ENCODE measurements around the gene HDAC5.
"Not testable (repeated sequence)": the region's sequence is repeated elsewhere in the genome, so short reads cannot be mapped to it uniquely, and the experiment has no call there.

Gene HDAC5

GRCh38 chr17:44123356-44124117 lies at the start of gene HDAC5:
Gene HDAC5 (minus strand): TSS chr17:44123641. CDS start chr17:44117515, 6,126 bp downstream.
- DNase-seq (ENCODE audit: low read depth, low spot score) = peak; percentile 77

GRCh38 chr17:44171931-44172455 lies 48.6 kb upstream of the HDAC5 start:
- DNase-seq (ENCODE audit: low read depth, low spot score) = no peak

- DNase-seq (ENCODE audit: low read depth, low spot score) = no peak
Observed at GRCh38 chr17:44170499-44171201, 47.2 kb upstream of the HDAC5 start, which contains the start of gene ASB16. Gene ASB16 (plus strand): TSS chr17:44170704. CDS start chr17:44170790, 86 bp downstream.

GRCh38 chr17:44170135-44170498 lies 46.7 kb upstream of the HDAC5 start:
- no peak for DNase-seq (ENCODE audit: low read depth, low spot score)

- no peak for DNase-seq (ENCODE audit: low read depth, low spot score)
Observed at GRCh38 chr17:44167181-44167861, 43.9 kb upstream of the HDAC5 start.

- no peak for DNase-seq (ENCODE audit: low read depth, low spot score)
Observed at GRCh38 chr17:44164476-44164875, 41.0 kb upstream of the HDAC5 start.

GRCh38 chr17:44159519-44160210 lies 36.2 kb upstream of the HDAC5 start:
- no peak for DNase-seq (ENCODE audit: low read depth, low spot score)

- no peak for DNase-seq (ENCODE audit: low read depth, low spot score)
Observed at GRCh38 chr17:44155488-44155887, 32.0 kb upstream of the HDAC5 start.

- no peak for DNase-seq (ENCODE audit: low read depth, low spot score)
Observed at GRCh38 chr17:44152875-44153274, 29.4 kb upstream of the HDAC5 start.

GRCh38 chr17:44149750-44150329 lies 26.4 kb upstream of the HDAC5 start:
- DNase-seq (ENCODE audit: low read depth, low spot score) = no peak

- not testable (repeated sequence) for DNase-seq (ENCODE audit: low read depth, low spot score)
Observed at GRCh38 chr17:44149066-44149465, 25.6 kb upstream of the HDAC5 start.

GRCh38 chr17:44147812-44148211 lies 24.4 kb upstream of the HDAC5 start:
- DNase-seq (ENCODE audit: low read depth, low spot score) = no peak

- DNase-seq (ENCODE audit: low read depth, low spot score) = no peak
Observed at GRCh38 chr17:44146375-44147346, 23.2 kb upstream of the HDAC5 start.

- DNase-seq (ENCODE audit: low read depth, low spot score) = no peak
Observed at GRCh38 chr17:44144966-44145739, 21.7 kb upstream of the HDAC5 start.

- DNase-seq (ENCODE audit: low read depth, low spot score) = not testable (repeated sequence)
Observed at GRCh38 chr17:44143921-44144320, 20.5 kb upstream of the HDAC5 start.

GRCh38 chr17:44137891-44138709 lies 14.7 kb upstream of the HDAC5 start:
- peak; percentile 98 for DNase-seq (ENCODE audit: low read depth, low spot score)

- no peak for DNase-seq (ENCODE audit: low read depth, low spot score)
Observed at GRCh38 chr17:44134752-44135568, 11.5 kb upstream of the HDAC5 start.
